ENCODE measurements around the gene TASOR2. TPM values are rescaled to one million over a fixed set of nuclear protein-coding genes. Genes with fewer than 3 reads are reported as not detected.

Gene TASOR2
- polyA plus RNA-seq, 6 donors from 2014 or later, result 3.8 to 24.5 (median 16.9) TPM

- Mint-ChIP-seq H3K9me3 (no peaks in the 10 kb centered on the region), H3K27ac (peak overlapping the region in 2 of 6 donors; percentile 11 to 92), H3K4me1 (peaks cover 29 to 34% (median 33%) of the 10 kb centered on the region in 3 donors), H3K4me3 (no peak overlapping the region), H3K36me3 (no peaks in the 10 kb centered on the region), H3K27me3 (no peaks in the 10 kb centered on the region)
- DNase-seq (no peak), ATAC-seq (ENCODE audit: low read depth in 2 of 2) (no peak)
These were observed 23.6 kb upstream of the TASOR2 start for GRCh38 chr10:5661043-5661442.

- H3K4me3 Mint-ChIP-seq, result peak overlapping the region in 2 of 8 donors; percentile 34 to 49
- no peak for ATAC-seq (ENCODE audit: low read depth in 2 of 2)
- H3K9me3 Mint-ChIP-seq, result no peaks in the 10 kb centered on the region
- H3K27ac Mint-ChIP-seq, result peak overlapping the region in 1 of 6 donors; percentile 30
- DNase-seq, result no peak
- H3K27me3 Mint-ChIP-seq, result no peaks in the 10 kb centered on the region
- H3K4me1 Mint-ChIP-seq, result peaks cover 27 to 41% (median 31%) of the 10 kb centered on the region in 3 donors
- H3K36me3 Mint-ChIP-seq, result no peaks in the 10 kb centered on the region
These were observed 21.7 kb upstream of the TASOR2 start for GRCh38 chr10:5662708-5663579.

- no peak for ATAC-seq (ENCODE audit: low read depth in 2 of 2)
- H3K36me3 Mint-ChIP-seq, result no peaks in the 10 kb centered on the region
- H3K9me3 Mint-ChIP-seq, result no peaks in the 10 kb centered on the region
- peak overlapping the region in 1 of 6 donors; percentile 39 for H3K27ac Mint-ChIP-seq
- peaks cover 27 to 41% (median 31%) of the 10 kb centered on the region in 3 donors for H3K4me1 Mint-ChIP-seq
- H3K27me3 Mint-ChIP-seq, result no peaks in the 10 kb centered on the region
- DNase-seq, result no peak
- H3K4me3 Mint-ChIP-seq, result peak overlapping the region in 2 of 8 donors; percentile 3 to 54
These were observed 20.8 kb upstream of the TASOR2 start for GRCh38 chr10:5663692-5664427.

GRCh38 chr10:5665373-5666007 lies 19.1 kb upstream of the TASOR2 start:
- H3K36me3 Mint-ChIP-seq, result no peaks in the 10 kb centered on the region
- H3K27ac Mint-ChIP-seq, result peak overlapping the region in 2 of 6 donors; percentile 28 to 37
- DNase-seq (no peak), ATAC-seq (ENCODE audit: low read depth in 2 of 2) (peak; percentile 3 to 17)
- no peaks in the 10 kb centered on the region for H3K9me3 Mint-ChIP-seq
- H3K4me3 Mint-ChIP-seq, result peak overlapping the region; percentile 81 to 93 (median 88)
- H3K4me1 Mint-ChIP-seq, result peaks cover 12 to 27% (median 18%) of the 10 kb centered on the region in 3 donors
- peaks cover 0 to 6% (median 0%) of the 10 kb centered on the region in 3 donors for H3K27me3 Mint-ChIP-seq

GRCh38 chr10:5666008-5666840 lies 18.4 kb upstream of the TASOR2 start, which contains the start of gene ASB13:
Gene ASB13, minus strand, starts transcription at chr10:5666595. Its CDS starts 44 bp downstream, at chr10:5666551.
- H3K36me3 Mint-ChIP-seq, result no peaks in the 10 kb centered on the region
- H3K9me3 Mint-ChIP-seq, result no peaks in the 10 kb centered on the region
- ATAC-seq (ENCODE audit: low read depth in 2 of 2) (peak; percentile 69 to 80), DNase-seq (peak; percentile 21)
- H3K4me3 Mint-ChIP-seq, result peak within 1 kb of the TSS; percentile 88 to 96 (median 93)
- H3K27ac Mint-ChIP-seq, result peak within 1 kb of the TSS in 3 of 6 donors; percentile 47 to 76 (median 63)
- H3K4me1 Mint-ChIP-seq, result peaks cover 12 to 25% (median 18%) of the 10 kb centered on the region in 3 donors
- peaks cover 0 to 6% (median 3%) of the 10 kb centered on the region in 3 donors for H3K27me3 Mint-ChIP-seq

GRCh38 chr10:5666841-5667630 lies 17.6 kb upstream of the TASOR2 start:
- H3K27ac Mint-ChIP-seq, result peak overlapping the region in 3 of 6 donors; percentile 47 to 76 (median 63)
- no peak for ATAC-seq (ENCODE audit: low read depth in 2 of 2)

GRCh38 chr10:5668429-5668828 lies 16.2 kb upstream of the TASOR2 start:
- H3K27me3 Mint-ChIP-seq, result peaks cover 5 to 9% (median 6%) of the 10 kb centered on the region in 3 donors
- peaks cover 0 to 3% of the 10 kb centered on the region in 2 donors for H3K36me3 Mint-ChIP-seq
- ATAC-seq (ENCODE audit: low read depth in 2 of 2) (no peak), DNase-seq (no peak)
- peaks cover 12 to 25% (median 18%) of the 10 kb centered on the region in 3 donors for H3K4me1 Mint-ChIP-seq
- H3K9me3 Mint-ChIP-seq, result peaks cover 0 to 13% (median 0%) of the 10 kb centered on the region in 7 donors
- H3K27ac Mint-ChIP-seq, result no peak overlapping the region
- peak overlapping the region in 1 of 8 donors; percentile 94 for H3K4me3 Mint-ChIP-seq

More at GRCh38 chr10:5666841-5667630, 17.6 kb upstream of the TASOR2 start:
- peaks cover 12 to 25% (median 18%) of the 10 kb centered on the region in 3 donors for H3K4me1 Mint-ChIP-seq
- H3K9me3 Mint-ChIP-seq, result peaks cover 0 to under 1% (median 0%) of the 10 kb centered on the region in 7 donors
- no peak for DNase-seq
- H3K27me3 Mint-ChIP-seq, result peaks cover under 1 to 6% (median 5%) of the 10 kb centered on the region in 3 donors
- H3K4me3 Mint-ChIP-seq, result peak overlapping the region; percentile 88 to 96 (median 93)
- no peaks in the 10 kb centered on the region for H3K36me3 Mint-ChIP-seq

- Mint-ChIP-seq H3K4me3 (no peak overlapping the region), H3K9me3 (peaks cover 0 to 22% (median 8%) of the 10 kb centered on the region in 7 donors), H3K27ac (no peak overlapping the region), H3K36me3 (peaks cover 0 to 3% of the 10 kb centered on the region in 2 donors), H3K27me3 (peaks cover 8 to 19% (median 11%) of the 10 kb centered on the region in 3 donors), H3K4me1 (peaks cover 12 to 16% (median 13%) of the 10 kb centered on the region in 3 donors)
- ATAC-seq (ENCODE audit: low read depth in 2 of 2) (no peak), DNase-seq (no peak)
These were observed 15.0 kb upstream of the TASOR2 start for GRCh38 chr10:5669604-5670003.

- ATAC-seq (ENCODE audit: low read depth in 2 of 2) (no peak), DNase-seq (no peak)
- peaks cover 7% of the 10 kb centered on the region in 3 donors for H3K4me1 Mint-ChIP-seq
- H3K9me3 Mint-ChIP-seq, result peaks cover 0 to 24% (median 8%) of the 10 kb centered on the region in 7 donors
- no peak overlapping the region for H3K4me3 Mint-ChIP-seq
- H3K27me3 Mint-ChIP-seq, result peaks cover 10 to 19% (median 14%) of the 10 kb centered on the region in 3 donors
- no peak overlapping the region for H3K27ac Mint-ChIP-seq
- H3K36me3 Mint-ChIP-seq, result peaks cover 0 to 3% of the 10 kb centered on the region in 2 donors
These were observed 13.8 kb upstream of the TASOR2 start for GRCh38 chr10:5670662-5671375.

- Mint-ChIP-seq H3K4me3 (no peak overlapping the region), H3K4me1 (no peaks in the 10 kb centered on the region), H3K27ac (peak overlapping the region in 1 of 6 donors; percentile 75), H3K9me3 (peaks cover 0 to 10% (median 5%) of the 10 kb centered on the region in 7 donors), H3K27me3 (peaks cover 17 to 41% (median 37%) of the 10 kb centered on the region in 3 donors), H3K36me3 (no peaks in the 10 kb centered on the region)
- ATAC-seq (ENCODE audit: low read depth in 2 of 2) (no peak), DNase-seq (no peak)
These were observed 6.1 kb upstream of the TASOR2 start for GRCh38 chr10:5678397-5679036.

GRCh38 chr10:5679037-5679435 lies 5.6 kb upstream of the TASOR2 start:
- peaks cover 17 to 41% (median 34%) of the 10 kb centered on the region in 3 donors for H3K27me3 Mint-ChIP-seq
- H3K9me3 Mint-ChIP-seq, result peaks cover 0 to 7% (median 4%) of the 10 kb centered on the region in 7 donors
- no peak overlapping the region for H3K27ac Mint-ChIP-seq
- H3K36me3 Mint-ChIP-seq, result no peaks in the 10 kb centered on the region
- peaks cover under 1 to 3% (median 3%) of the 10 kb centered on the region in 3 donors for H3K4me1 Mint-ChIP-seq
- DNase-seq (no peak), ATAC-seq (ENCODE audit: low read depth in 2 of 2) (no peak)
- H3K4me3 Mint-ChIP-seq, result no peak overlapping the region
